Measurements from ENCODE around the gene RPS21. TPM values are rescaled to one million over a fixed set of nuclear protein-coding genes. Genes with fewer than 3 reads are reported as not detected.

RPS21 gene
- total and polyA plus RNA-seq, 4 donors = 222 to 4,827 (median 2,651) TPM

DNA sequence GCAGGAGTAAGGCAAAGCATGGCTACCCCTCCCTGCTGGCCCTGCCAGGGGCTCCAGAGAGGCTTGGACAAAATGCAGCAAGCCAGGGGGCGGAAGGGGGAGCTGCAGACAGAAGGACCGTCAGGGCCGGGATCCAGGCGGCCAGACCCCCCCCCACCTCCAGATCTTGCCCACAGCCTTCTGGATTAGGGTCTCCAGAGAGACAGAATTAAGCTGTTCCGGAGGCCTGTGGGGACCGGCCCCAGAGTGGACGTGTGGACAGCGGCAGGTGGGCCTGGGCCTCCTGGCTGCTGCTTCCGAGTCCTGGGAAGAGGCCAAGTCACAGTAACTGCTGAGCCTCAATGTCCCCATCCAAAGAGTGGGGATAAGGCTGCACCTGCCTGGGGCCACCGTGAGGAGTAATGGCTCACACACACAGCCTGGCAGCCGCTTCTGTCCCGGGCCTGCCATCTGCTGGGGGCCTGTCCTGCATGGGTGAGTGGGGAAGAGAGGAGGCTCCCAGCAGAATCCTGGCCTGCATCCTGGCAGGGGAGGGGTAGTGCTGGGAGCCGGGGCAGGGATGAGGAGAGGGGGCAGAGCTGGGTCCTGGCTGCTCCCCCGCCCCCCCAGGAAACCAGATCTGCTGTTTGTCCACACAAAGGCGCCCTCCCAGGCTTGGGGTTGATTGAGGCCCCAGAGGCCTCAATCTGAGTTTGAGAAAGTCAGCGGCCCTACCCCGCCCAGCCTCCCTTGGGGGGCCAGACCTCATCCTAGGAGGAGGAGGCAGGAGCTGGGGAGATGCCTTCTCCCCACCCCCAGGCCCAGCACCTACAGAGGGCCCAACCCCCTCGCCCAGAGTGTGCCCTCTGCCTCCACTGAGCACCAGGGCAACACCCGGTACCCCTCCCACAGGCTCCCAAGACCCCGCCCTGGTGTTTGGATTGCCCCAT lies 23.6 kb upstream of the RPS21 start:
- TF ChIP-seq, protein P1, sequence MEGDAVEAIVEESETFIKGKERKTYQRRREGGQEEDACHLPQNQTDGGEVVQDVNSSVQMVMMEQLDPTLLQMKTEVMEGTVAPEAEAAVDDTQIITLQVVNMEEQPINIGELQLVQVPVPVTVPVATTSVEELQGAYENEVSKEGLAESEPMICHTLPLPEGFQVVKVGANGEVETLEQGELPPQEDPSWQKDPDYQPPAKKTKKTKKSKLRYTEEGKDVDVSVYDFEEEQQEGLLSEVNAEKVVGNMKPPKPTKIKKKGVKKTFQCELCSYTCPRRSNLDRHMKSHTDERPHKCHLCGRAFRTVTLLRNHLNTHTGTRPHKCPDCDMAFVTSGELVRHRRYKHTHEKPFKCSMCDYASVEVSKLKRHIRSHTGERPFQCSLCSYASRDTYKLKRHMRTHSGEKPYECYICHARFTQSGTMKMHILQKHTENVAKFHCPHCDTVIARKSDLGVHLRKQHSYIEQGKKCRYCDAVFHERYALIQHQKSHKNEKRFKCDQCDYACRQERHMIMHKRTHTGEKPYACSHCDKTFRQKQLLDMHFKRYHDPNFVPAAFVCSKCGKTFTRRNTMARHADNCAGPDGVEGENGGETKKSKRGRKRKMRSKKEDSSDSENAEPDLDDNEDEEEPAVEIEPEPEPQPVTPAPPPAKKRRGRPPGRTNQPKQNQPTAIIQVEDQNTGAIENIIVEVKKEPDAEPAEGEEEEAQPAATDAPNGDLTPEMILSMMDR (IDR thresholded peaks at IDR 0.05; ENCODE audit: control extremely low read depth, extremely low read depth) = no peak
- Histone ChIP-seq H3K9ac (ENCODE audit: insufficient read depth in 1 of 2, low read length in 2 of 2) (no peak overlapping the region), H3K27ac (ENCODE audit: low read depth in 1 of 2, low read length in 1 of 2) (peak overlapping the region; percentile 91 to 96), H3K27me3 (ENCODE audit: control insufficient read depth in 3 of 3, insufficient read depth in 3 of 3, low read length in 2 of 3) (no peaks in the 10 kb centered on the region), H3K4me3 (no peak overlapping the region), H3K36me3 (ENCODE audit: control insufficient read depth in 4 of 4, insufficient read depth in 4 of 4, low read length in 4 of 4) (peaks cover 0 to 4% (median 0%) of the 10 kb centered on the region in 4 donors), H3K4me1 (ENCODE audit: control insufficient read depth in 5 of 5, insufficient read depth in 5 of 5, low read length in 5 of 5) (peaks cover 7 to 68% (median 50%) of the 10 kb centered on the region in 5 donors), H3K9me3 (ENCODE audit: control insufficient read depth in 4 of 4, insufficient read depth in 3 of 4, low read length in 3 of 4) (no peaks in the 10 kb centered on the region)
- DNase-seq = peak in 1 of 3 donors; percentile 14
- 68 to 77% methylated on average over 19 to 20 of the region's 20 CpGs for WGBS, 2 donors
- ATAC-seq (ENCODE audit: insufficient read depth, low FRiP score) = no peak

DNA sequence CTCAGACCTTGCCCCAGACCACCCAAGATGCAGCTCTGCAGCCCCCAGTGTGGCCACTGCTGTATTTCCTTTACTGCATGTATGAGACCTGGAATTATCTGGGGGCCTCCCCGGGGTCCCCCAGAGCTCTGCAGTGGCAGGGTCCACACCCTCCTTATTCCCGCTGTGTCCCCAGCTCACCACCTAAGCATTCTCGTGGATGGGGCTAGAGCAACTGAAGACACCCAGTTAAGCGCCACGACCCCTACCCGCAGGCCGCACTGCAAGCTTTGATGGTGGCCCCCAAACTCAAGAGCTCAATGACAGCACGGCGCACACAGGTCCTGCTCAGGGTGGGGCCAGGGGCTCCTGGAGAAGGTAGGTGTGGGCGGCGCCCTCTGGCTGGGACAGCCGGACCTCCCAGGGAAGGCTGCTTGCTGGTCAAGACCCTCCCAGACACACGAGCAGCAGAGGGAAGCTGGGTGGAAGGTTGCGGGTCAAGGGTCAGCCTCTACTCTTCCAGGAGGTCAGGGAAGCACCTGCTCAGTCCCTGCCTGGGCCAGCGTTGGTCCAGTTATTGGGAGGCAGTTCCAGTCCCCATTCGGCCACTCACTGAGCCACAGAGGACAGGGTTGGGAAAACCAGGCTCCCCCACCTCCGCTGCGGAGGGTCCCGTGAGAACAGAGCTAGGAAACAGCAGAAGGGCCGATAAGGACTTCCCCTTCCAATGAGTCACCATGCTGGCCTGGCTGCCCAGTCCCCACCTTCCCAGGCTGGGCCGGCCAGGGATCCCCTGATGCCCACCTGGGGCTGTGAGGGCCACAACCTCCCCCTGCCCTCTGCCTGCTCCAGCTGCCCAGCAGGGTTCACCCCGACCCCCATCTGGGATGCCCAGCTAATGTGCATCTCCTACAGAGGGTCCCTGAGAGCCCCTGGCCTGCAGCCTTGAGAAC lies 22.7 kb upstream of the RPS21 start:
- no peak for ATAC-seq (ENCODE audit: insufficient read depth, low FRiP score)
- WGBS, 2 donors = 66 to 75% methylated on average over 19 to 22 of the region's 22 CpGs
- TF ChIP-seq, protein P1 (IDR thresholded peaks at IDR 0.05; ENCODE audit: control extremely low read depth, extremely low read depth) = no peak
- Histone ChIP-seq H3K9ac (ENCODE audit: insufficient read depth in 1 of 2, low read length in 2 of 2) (no peak overlapping the region), H3K4me1 (ENCODE audit: control insufficient read depth in 5 of 5, insufficient read depth in 5 of 5, low read length in 5 of 5) (peaks cover 7 to 67% (median 46%) of the 10 kb centered on the region in 5 donors), H3K9me3 (ENCODE audit: control insufficient read depth in 4 of 4, insufficient read depth in 3 of 4, low read length in 3 of 4) (no peaks in the 10 kb centered on the region), H3K36me3 (ENCODE audit: control insufficient read depth in 4 of 4, insufficient read depth in 4 of 4, low read length in 4 of 4) (peaks cover 0 to 4% (median 0%) of the 10 kb centered on the region in 4 donors), H3K27ac (ENCODE audit: low read depth in 1 of 2, low read length in 1 of 2) (peak overlapping the region; percentile 91 to 96), H3K4me3 (peak overlapping the region; percentile 9), H3K27me3 (ENCODE audit: control insufficient read depth in 3 of 3, insufficient read depth in 3 of 3, low read length in 2 of 3) (no peaks in the 10 kb centered on the region)
- DNase-seq = peak in 1 of 3 donors; percentile 9

DNA sequence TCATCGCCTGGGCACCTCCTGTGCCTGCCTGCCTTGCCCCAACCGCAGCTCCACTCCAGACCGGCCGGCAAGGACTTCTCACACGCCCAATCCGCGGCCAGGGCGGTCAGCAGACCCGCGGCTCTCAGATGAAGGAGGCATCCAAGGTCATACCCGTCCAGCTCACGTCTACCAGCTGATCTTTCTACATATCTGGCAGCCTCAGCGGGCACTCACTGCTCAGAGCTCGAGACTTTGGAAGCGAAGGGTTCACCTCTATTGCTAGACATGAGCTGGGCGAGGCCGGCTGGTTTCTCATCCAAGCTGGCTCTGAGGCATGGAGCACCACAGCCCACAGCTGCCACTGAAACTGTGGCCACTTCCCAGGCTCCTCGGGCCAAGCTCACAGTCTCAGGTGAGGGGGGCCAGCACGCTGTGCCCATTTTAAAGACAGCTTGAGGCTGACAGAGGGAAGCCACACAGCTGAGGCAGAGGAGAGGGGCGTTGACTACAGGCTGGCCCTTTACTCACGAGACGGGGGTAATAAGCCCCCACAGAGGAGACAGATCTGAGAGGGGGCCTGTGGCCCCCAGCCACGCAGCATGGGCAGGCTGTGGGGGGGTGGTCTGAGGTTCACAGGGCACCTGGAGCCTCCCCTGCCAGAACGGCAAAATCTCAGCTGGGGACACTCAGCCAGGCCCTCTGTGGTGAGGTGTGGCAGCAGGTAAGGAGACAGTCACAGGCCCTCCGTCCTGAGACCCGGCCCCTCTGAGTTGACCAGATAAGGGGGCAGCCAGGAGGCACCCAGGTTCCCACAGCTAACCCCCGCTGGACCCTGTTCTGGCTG lies 21.8 kb upstream of the RPS21 start:
- no peak for DNase-seq
- H3K4me3 ChIP-seq = peak overlapping the region; percentile 17
- peaks cover 7 to 73% (median 51%) of the 10 kb centered on the region in 5 donors for H3K4me1 ChIP-seq (ENCODE audit: control insufficient read depth in 5 of 5, insufficient read depth in 5 of 5, low read length in 5 of 5)
- no peak for ATAC-seq (ENCODE audit: insufficient read depth, low FRiP score)
- no peaks in the 10 kb centered on the region for H3K27me3 ChIP-seq (ENCODE audit: control insufficient read depth in 3 of 3, insufficient read depth in 3 of 3, low read length in 2 of 3)
- TF ChIP-seq, protein P1 (IDR thresholded peaks at IDR 0.05; ENCODE audit: control extremely low read depth, extremely low read depth) = no peak
- 52 to 75% methylated on average over 27 of the region's 27 CpGs for WGBS, 2 donors
- H3K9me3 ChIP-seq (ENCODE audit: control insufficient read depth in 4 of 4, insufficient read depth in 3 of 4, low read length in 3 of 4) = no peaks in the 10 kb centered on the region
- H3K36me3 ChIP-seq (ENCODE audit: control insufficient read depth in 4 of 4, insufficient read depth in 4 of 4, low read length in 4 of 4) = peaks cover 0 to 4% (median 0%) of the 10 kb centered on the region in 4 donors
- no peak overlapping the region for H3K9ac ChIP-seq (ENCODE audit: insufficient read depth in 1 of 2, low read length in 2 of 2)
- peak overlapping the region; percentile 91 to 96 for H3K27ac ChIP-seq (ENCODE audit: low read depth in 1 of 2, low read length in 1 of 2)
